Fibroblast of lung (primary cell): ENCODE data around the gene MED14. TPM values are rescaled to one million over a fixed set of nuclear protein-coding genes. Genes with fewer than 3 reads are reported as not detected.

Experiments used
- DNase-seq, 2 donors: peaks; one replicate each; pipeline versions ENCODE4 v3.0.0 to v3.0.0-alpha.2; 2010; ENCODE audit warnings: low read depth in 2 of 2
- H2AFZ ChIP-seq: 2 replicates; pipeline ENCODE4 v1.5.1; 2012; ENCODE audit warnings: low read length, control low read depth, inconsistent platforms
- H3K27ac ChIP-seq: 2 replicates; pipeline ENCODE4 v1.5.1; 2011; ENCODE audit warnings: low read length, control low read depth; ENCODE audit not compliant: insufficient read depth
- H3K27me3 ChIP-seq: 2 replicates; pipeline ENCODE4 v1.5.1; 2011; ENCODE audit warnings: mild to moderate bottlenecking, low read length; ENCODE audit not compliant: control insufficient read depth, insufficient read depth
- H3K36me3 ChIP-seq: 2 replicates; pipeline ENCODE4 v1.5.1; 2011; ENCODE audit warnings: low read length; ENCODE audit not compliant: control insufficient read depth, insufficient read depth
- H3K4me1 ChIP-seq: 2 replicates; pipeline ENCODE4 v1.5.1; 2011; ENCODE audit warnings: low read length; ENCODE audit not compliant: control insufficient read depth, insufficient read depth; ENCODE audit errors: extremely low read depth
- H3K4me2 ChIP-seq: 2 replicates; pipeline ENCODE4 v1.5.1; 2011; ENCODE audit warnings: low read length, control low read depth; ENCODE audit not compliant: insufficient read depth; ENCODE audit errors: extremely low read depth
- H3K4me3 ChIP-seq, 4 experiments: fragments of 200-600 bp in 1 of 4; sonication (generic) in 1 of 4; replicated peaks in 1 of 4; 2 replicates each; pipeline ENCODE4 v1.5.1; 2011 to 2016; ENCODE audit warnings: low read length in 4 of 4, low read depth in 3 of 4, mild to moderate bottlenecking in 3 of 4, control low read depth in 2 of 4, inconsistent platforms in 1 of 4, mixed read lengths in 1 of 4; ENCODE audit not compliant: insufficient read depth in 1 of 4; ENCODE audit errors: control extremely low read depth in 1 of 4
- H3K79me2 ChIP-seq: 2 replicates; pipeline ENCODE4 v1.5.1; 2012; ENCODE audit warnings: mild to moderate bottlenecking, low read length, inconsistent platforms; ENCODE audit not compliant: control insufficient read depth, insufficient read depth
- H3K9ac ChIP-seq: 2 replicates; pipeline ENCODE4 v1.5.1; 2011; ENCODE audit warnings: mild to moderate bottlenecking, low read length, control low read depth; ENCODE audit not compliant: insufficient read depth
- H3K9me3 ChIP-seq: 2 replicates; pipeline ENCODE4 v1.5.1; 2012; ENCODE audit warnings: low read depth, low read length; ENCODE audit not compliant: control insufficient read depth, insufficient read depth
- H4K20me1 ChIP-seq: 2 replicates; pipeline ENCODE4 v1.5.1; 2011; ENCODE audit warnings: low read length; ENCODE audit not compliant: control insufficient read depth, insufficient read depth; ENCODE audit errors: extremely low read depth
- CTCF ChIP-seq, 2 donors: IDR thresholded peaks in 1 of 2; conservative IDR thresholded peaks in 1 of 2; 1 replicate in 1 of 2; 2 replicates in 1 of 2; pipeline ENCODE4 v1.5.1; 2011 to 2012; ENCODE audit warnings: low read length in 2 of 2, control low read depth in 1 of 2, inconsistent platforms in 1 of 2, low read depth in 1 of 2, mild to moderate bottlenecking in 1 of 2
- EZH2 ChIP-seq: IDR thresholded peaks from 2 replicates; pipeline ENCODE4 v1.5.1; 2012; ENCODE audit warnings: low read length, control low read depth, mild to moderate bottlenecking; ENCODE audit errors: missing control alignments
- polyA plus RNA-seq, 2 donors: library from polyadenylated mRNA; depleted of rRNA in 1 of 2; stranded (reverse) in 1 of 2; unstranded in 1 of 2; fragments of >200 nt; gene quantifications; 2 replicates each; pipeline ENCODE4 v1.2.1, GENCODE V29; 2011 to 2012; ENCODE audit warnings: missing spikeins in 1 of 2
- total RNA-seq: library from RNA; depleted of rRNA; stranded (reverse); fragments of >200 nt; gene quantifications from 2 replicates; pipeline ENCODE4 v1.2.1, GENCODE V29; 2014

The MED14 gene
- total and polyA plus RNA-seq, 2 donors (not counting 1 experiment from before 2014, with no cell fraction given), result 18.3 to 31.3 TPM

GRCh38 chrX:40623665-40624064, 111.7 kb downstream of the MED14 start:
- TF ChIP-seq CTCF (conservative IDR thresholded peaks at IDR 0.05 in 1 of 2, IDR thresholded peaks at IDR 0.05 in 1 of 2; ENCODE audit: low read depth in 1 of 2, low read length in 2 of 2) (no peak), EZH2 (no peak)
- Histone ChIP-seq H4K20me1 (no peaks in the 10 kb centered on the region), H3K9me3 (no peaks in the 10 kb centered on the region), H3K4me1 (no peaks in the 10 kb centered on the region), H3K27me3 (no peaks in the 10 kb centered on the region), H3K36me3 (no peaks in the 10 kb centered on the region), H3K4me2 (no peak overlapping the region), H3K4me3 (no peak overlapping the region), H2AFZ (no peak overlapping the region), H3K9ac (no peak overlapping the region), H3K27ac (no peak overlapping the region), H3K79me2 (no peaks in the 10 kb centered on the region)
- no peak for DNase-seq

GRCh38 chrX:40623139-40623536, 112.2 kb downstream of the MED14 start, which contains the start of gene MPC1L:
MPC1L (plus strand) TSS chrX:40623428; CDS start chrX:40623566, 138 bp downstream.
- no peaks in the 10 kb centered on the region for H3K79me2 ChIP-seq
- no peaks in the 10 kb centered on the region for H3K4me1 ChIP-seq
- H3K27me3 ChIP-seq, result no peaks in the 10 kb centered on the region
- H3K4me3 ChIP-seq, result no peak within 1 kb of the TSS
- DNase-seq, result no peak
- H3K9ac ChIP-seq, result no peak within 1 kb of the TSS
- no peak within 1 kb of the TSS for H3K27ac ChIP-seq
- H4K20me1 ChIP-seq, result no peaks in the 10 kb centered on the region
- H2AFZ ChIP-seq, result no peak within 1 kb of the TSS
- H3K9me3 ChIP-seq, result no peaks in the 10 kb centered on the region
- H3K36me3 ChIP-seq, result no peaks in the 10 kb centered on the region
- no peak within 1 kb of the TSS for H3K4me2 ChIP-seq
- TF ChIP-seq CTCF (conservative IDR thresholded peaks at IDR 0.05 in 1 of 2, IDR thresholded peaks at IDR 0.05 in 1 of 2; ENCODE audit: low read depth in 1 of 2, low read length in 2 of 2), result no peak
- no peak for TF ChIP-seq EZH2

GRCh38 chrX:40622479-40623138, 112.7 kb downstream of the MED14 start:
- Histone ChIP-seq H3K9ac (no peak overlapping the region), H3K4me2 (no peak overlapping the region), H3K27ac (no peak overlapping the region), H3K4me3 (no peak overlapping the region), H2AFZ (no peak overlapping the region), H4K20me1 (no peaks in the 10 kb centered on the region), H3K4me1 (no peaks in the 10 kb centered on the region), H3K79me2 (no peaks in the 10 kb centered on the region), H3K27me3 (no peaks in the 10 kb centered on the region), H3K9me3 (no peaks in the 10 kb centered on the region), H3K36me3 (no peaks in the 10 kb centered on the region)
- TF ChIP-seq EZH2 (no peak), CTCF (conservative IDR thresholded peaks at IDR 0.05 in 1 of 2, IDR thresholded peaks at IDR 0.05 in 1 of 2; ENCODE audit: low read depth in 1 of 2, low read length in 2 of 2) (no peak)
- DNase-seq, result no peak
